B cell (primary cell): ENCODE results near the gene SIPA1. TPM values are rescaled to one million over a fixed set of nuclear protein-coding genes. Genes with fewer than 3 reads are reported as not detected.
"Not testable (repeated sequence)": the region's sequence is repeated elsewhere in the genome, so short reads cannot be mapped to it uniquely, and the experiment has no call there.

Source experiments
- ATAC-seq: fragments of 200-7000 bp; cut with Tn5 transposase; one replicate; pipeline ENCODE4 v1.10.0; 2021; ENCODE audit warnings: low read depth, mild to moderate bottlenecking, moderate number of reproducible peaks, moderate library complexity
- CTCF ChIA-PET: fragments of 350-600 bp; sonication (Branson Sonifier 250); formaldehyde crosslinking; loops from one replicate; lab custom pipeline; 2021; ENCODE audit warnings: antibody characterized with exemption, inconsistent platforms; lab: Charles Lee
- POLR2A ChIA-PET: fragments of 350-600 bp; sonication (Branson Sonifier 250); formaldehyde crosslinking; loops from one replicate; lab custom pipeline; 2021; ENCODE audit warnings: antibody characterized with exemption; lab: Charles Lee
- DNase-seq: peaks from one replicate; pipeline ENCODE4 v3.0.0; 2013
- H2AFZ ChIP-seq: 2 replicates; pipeline ENCODE4 v1.6.1; 2012; ENCODE audit warnings: mild to moderate bottlenecking, low read depth, low read length; ENCODE audit not compliant: insufficient read depth, poor library complexity, severe bottlenecking
- H3K27ac ChIP-seq, 2 donors: 1 replicate in 1 of 2; 2 replicates in 1 of 2; pipeline ENCODE4 v1.5.1; 2012 to 2013; ENCODE audit warnings: low read length in 2 of 2, mild to moderate bottlenecking in 2 of 2, moderate library complexity in 1 of 2
- H3K27me3 ChIP-seq, 4 experiments: fragments of 200-600 bp in 1 of 4; sonication (generic) in 1 of 4; replicated peaks in 1 of 4; 1 replicate in 2 of 4; 2 replicates in 2 of 4; pipeline versions ENCODE4 v1.6.1 to v1.7.0; 2013 to 2016; ENCODE audit warnings: low read length in 3 of 4, mild to moderate bottlenecking in 2 of 4, mixed read lengths in 1 of 4, moderate library complexity in 1 of 4; ENCODE audit not compliant: insufficient read depth in 4 of 4, control insufficient read depth in 3 of 4; ENCODE audit errors: control extremely low read depth in 1 of 4
- H3K36me3 ChIP-seq, 2 experiments: replicated peaks in 1 of 2; 1 replicate in 1 of 2; 2 replicates in 1 of 2; pipeline versions ENCODE4 v1.6.1 to v1.7.1; 2013; ENCODE audit warnings: low read length in 1 of 2; ENCODE audit not compliant: insufficient read depth in 2 of 2, control insufficient read depth in 1 of 2; ENCODE audit errors: control extremely low read depth in 1 of 2, extremely low read depth in 1 of 2
- H3K4me1 ChIP-seq, 2 donors: fragments of 200-600 bp in 1 of 2; sonication (generic) in 1 of 2; 1 replicate in 1 of 2; 2 replicates in 1 of 2; pipeline versions ENCODE4 v1.5.1 to v1.6.1; 2013 to 2017; ENCODE audit warnings: low read length in 2 of 2; ENCODE audit not compliant: control insufficient read depth in 2 of 2, insufficient read depth in 2 of 2
- H3K4me2 ChIP-seq: replicated peaks from 2 replicates; pipeline ENCODE3; 2012; ENCODE audit warnings: mild to moderate bottlenecking, low read depth, low read length; ENCODE audit not compliant: poor library complexity, severe bottlenecking
- H3K4me3 ChIP-seq, 5 experiments: fragments of 200-600 bp in 1 of 5; sonication (generic) in 1 of 5; 1 replicate in 3 of 5; 2 replicates in 2 of 5; pipeline versions ENCODE4 v1.5.1 to v1.7.0; 2011 to 2016; ENCODE audit warnings: low read length in 4 of 5, mild to moderate bottlenecking in 4 of 5, low read depth in 2 of 5, control low read depth in 1 of 5, moderate library complexity in 1 of 5; ENCODE audit not compliant: insufficient read depth in 1 of 5; ENCODE audit errors: control extremely low read depth in 1 of 5, extremely low read depth in 1 of 5
- H3K79me2 ChIP-seq: fragments of 200-600 bp; sonication (generic); one replicate; pipeline ENCODE4 v1.6.0; 2016; ENCODE audit warnings: low read length; ENCODE audit not compliant: control insufficient read depth, insufficient read depth
- H3K9ac ChIP-seq: fragments of 200-600 bp; sonication (generic); 2 replicates; pipeline ENCODE4 v1.6.1; 2017; ENCODE audit warnings: mild to moderate bottlenecking, low read length, moderate library complexity
- H3K9me3 ChIP-seq, 3 donors: one replicate each; pipeline versions ENCODE4 v1.6.1 to v1.7.1; 2013; ENCODE audit warnings: low read length in 2 of 3; ENCODE audit not compliant: control insufficient read depth in 2 of 3, insufficient read depth in 1 of 3; ENCODE audit errors: control extremely low read depth in 1 of 3
- H4K20me1 ChIP-seq: 2 replicates; pipeline ENCODE4 v1.6.0; 2012; ENCODE audit warnings: mild to moderate bottlenecking, low read length; ENCODE audit not compliant: insufficient read depth, control insufficient read depth, poor library complexity, severe bottlenecking
- H3K27ac Mint-ChIP-seq: one replicate; pipeline ENCODE4 v1.8.0; 2021; ENCODE audit warnings: mixed read lengths
- H3K27me3 Mint-ChIP-seq: one replicate; pipeline ENCODE4 v1.8.0; 2021; ENCODE audit warnings: mixed read lengths
- H3K4me1 Mint-ChIP-seq: one replicate; pipeline ENCODE4 v1.8.0; 2021; ENCODE audit warnings: mixed read lengths
- H3K4me3 Mint-ChIP-seq: one replicate; pipeline ENCODE4 v1.8.0; 2021; ENCODE audit warnings: mixed read lengths
- H3K9me3 Mint-ChIP-seq: one replicate; pipeline ENCODE4 v1.8.0; 2022; ENCODE audit warnings: mixed read lengths; ENCODE audit not compliant: insufficient read depth
- EZH2 ChIP-seq: IDR thresholded peaks from 2 replicates; pipeline ENCODE4 v1.6.1; 2012; ENCODE audit warnings: borderline replicate concordance, low read depth, mild to moderate bottlenecking, moderate library complexity, low read length; ENCODE audit not compliant: insufficient read depth, poor library complexity, severe bottlenecking
- WGBS: methylation state at CpG from one replicate; pipeline ENCODE4 v1.1.5; 2013; ENCODE audit warnings: missing lambda C conversion rate; ENCODE audit not compliant: insufficient coverage; 5-methylcytosine and 5-hydroxymethylcytosine counted together
- intact Hi-C: fragments of 100-400 bp; cut with micrococcal nuclease; formaldehyde crosslinking; loops from one replicate; pipeline ENCODE4 v1.10.0; 2022
- polyA plus RNA-seq: library from polyadenylated mRNA; depleted of rRNA; stranded (reverse); fragments of >200 nt; gene quantifications from 2 replicates; pipeline ENCODE4 v1.2.3, GENCODE V29; 2012
- total RNA-seq, 2 donors: library from RNA; stranded (reverse); fragments of 120-200 nt in 1 of 2; gene quantifications; 1 replicate in 1 of 2; 2 replicates in 1 of 2; pipeline versions ENCODE4 v1.2.3 to v1.2.4, GENCODE V29; 2013 to 2022
- TF ChIP-seq, protein P1 (sequence below): fragments of 200-600 bp; IDR thresholded peaks from one replicate; pipeline ENCODE4 v1.8.0; 2022; ENCODE audit warnings: antibody characterized with exemption, mild to moderate bottlenecking

SIPA1 gene
- total and polyA plus RNA-seq, 2 donors (not counting 1 experiment from before 2014, with no cell fraction given) = 314 to 448 TPM

DNA sequence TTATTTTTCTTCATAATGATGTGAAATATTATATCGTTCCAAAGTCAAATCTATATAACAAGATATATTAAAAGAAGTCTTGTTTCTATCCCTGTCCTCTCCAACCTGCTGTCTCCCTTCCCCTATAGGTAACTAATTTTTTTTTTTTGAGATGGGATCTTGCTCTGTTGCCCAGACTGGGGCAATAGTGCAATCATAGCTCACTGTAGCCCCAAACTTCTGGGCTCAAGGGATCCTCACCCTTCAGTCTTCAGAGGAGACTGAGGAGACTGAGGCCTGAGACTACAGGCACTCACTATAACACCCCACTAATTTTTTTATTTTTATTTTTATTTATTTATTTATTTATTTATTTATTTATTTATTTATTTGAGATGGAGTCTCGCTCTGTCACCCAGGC is 35.1 kb downstream of the SIPA1 start:
- no peak for TF ChIP-seq EZH2
- TF ChIP-seq, protein P1, sequence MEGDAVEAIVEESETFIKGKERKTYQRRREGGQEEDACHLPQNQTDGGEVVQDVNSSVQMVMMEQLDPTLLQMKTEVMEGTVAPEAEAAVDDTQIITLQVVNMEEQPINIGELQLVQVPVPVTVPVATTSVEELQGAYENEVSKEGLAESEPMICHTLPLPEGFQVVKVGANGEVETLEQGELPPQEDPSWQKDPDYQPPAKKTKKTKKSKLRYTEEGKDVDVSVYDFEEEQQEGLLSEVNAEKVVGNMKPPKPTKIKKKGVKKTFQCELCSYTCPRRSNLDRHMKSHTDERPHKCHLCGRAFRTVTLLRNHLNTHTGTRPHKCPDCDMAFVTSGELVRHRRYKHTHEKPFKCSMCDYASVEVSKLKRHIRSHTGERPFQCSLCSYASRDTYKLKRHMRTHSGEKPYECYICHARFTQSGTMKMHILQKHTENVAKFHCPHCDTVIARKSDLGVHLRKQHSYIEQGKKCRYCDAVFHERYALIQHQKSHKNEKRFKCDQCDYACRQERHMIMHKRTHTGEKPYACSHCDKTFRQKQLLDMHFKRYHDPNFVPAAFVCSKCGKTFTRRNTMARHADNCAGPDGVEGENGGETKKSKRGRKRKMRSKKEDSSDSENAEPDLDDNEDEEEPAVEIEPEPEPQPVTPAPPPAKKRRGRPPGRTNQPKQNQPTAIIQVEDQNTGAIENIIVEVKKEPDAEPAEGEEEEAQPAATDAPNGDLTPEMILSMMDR = no peak
- H3K4me1 Mint-ChIP-seq = no peaks in the 10 kb centered on the region
- no peaks in the 10 kb centered on the region for H3K9me3 Mint-ChIP-seq
- Histone ChIP-seq H3K36me3 (no peaks in the 10 kb centered on the region), H3K27me3 (no peaks in the 10 kb centered on the region), H2AFZ (no peak overlapping the region), H3K4me2 (no peak overlapping the region), H4K20me1 (no peaks in the 10 kb centered on the region), H3K9me3 (no peaks in the 10 kb centered on the region), H3K4me1 (no peaks in the 10 kb centered on the region), H3K79me2 (peaks cover 13% of the 10 kb centered on the region), H3K27ac (no peak overlapping the region), H3K4me3 (no peak overlapping the region), H3K9ac (no peak overlapping the region)
- no peak overlapping the region for H3K27ac Mint-ChIP-seq
- intact Hi-C loops = no loop called here
- no peaks in the 10 kb centered on the region for H3K27me3 Mint-ChIP-seq
- no CpG with 5 or more reads among the region's 2 CpGs for WGBS
- DNase-seq (no peak), ATAC-seq (no peak)
- CTCF ChIA-PET = no interaction called here
- POLR2A ChIA-PET = no interaction called here
- H3K4me3 Mint-ChIP-seq = no peak overlapping the region

DNA sequence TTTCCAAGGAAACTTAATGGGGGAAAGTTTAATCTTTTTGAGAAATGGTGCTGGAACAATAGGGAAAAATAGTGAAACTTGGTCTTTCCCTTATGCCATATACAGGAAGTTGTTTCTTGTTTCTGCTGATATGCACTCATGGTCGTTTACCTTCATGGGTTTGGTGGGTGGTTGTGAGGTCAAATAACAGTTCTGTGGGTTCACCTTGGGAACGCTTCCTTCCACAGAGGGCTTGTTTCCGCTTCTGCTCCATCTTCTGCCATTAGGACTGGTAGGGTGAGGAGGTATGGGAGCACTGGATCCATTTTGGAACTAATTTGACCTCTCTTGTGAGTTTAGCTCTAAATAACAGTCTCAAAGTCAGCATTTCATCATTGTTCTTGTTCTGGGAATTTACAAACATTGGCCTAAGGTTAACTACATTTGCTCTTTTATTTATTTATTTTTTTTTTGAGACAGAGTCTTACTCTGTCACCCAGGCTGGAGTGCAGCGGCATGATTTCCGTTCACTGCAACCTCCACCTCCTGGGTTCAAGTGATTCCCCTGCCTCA is 42.4 kb downstream of the SIPA1 start:
- TF ChIP-seq, protein P1 = no peak
- no peak for TF ChIP-seq EZH2
- intact Hi-C loops = no loop called here
- Histone ChIP-seq H2AFZ (no peak overlapping the region), H3K27me3 (no peaks in the 10 kb centered on the region), H3K9me3 (no peaks in the 10 kb centered on the region), H3K9ac (no peak overlapping the region), H3K27ac (no peak overlapping the region), H3K79me2 (no peaks in the 10 kb centered on the region), H3K4me1 (no peaks in the 10 kb centered on the region), H3K4me3 (no peak overlapping the region), H3K4me2 (no peak overlapping the region), H3K36me3 (no peaks in the 10 kb centered on the region), H4K20me1 (no peaks in the 10 kb centered on the region)
- no peak overlapping the region for H3K4me3 Mint-ChIP-seq
- WGBS = 93% methylated on average over 3 of the region's 5 CpGs
- peaks cover 4% of the 10 kb centered on the region for H3K27me3 Mint-ChIP-seq
- ChIA-PET CTCF (interaction anchor here (0.7 kb wide), 1 partner anchor 170 kb away, joined by 3 read pairs; no protein-coding TSS in a partner anchor), POLR2A (interaction anchor here (0.5 kb wide), 1 partner anchor 8 kb away, joined by 5 read pairs; no protein-coding TSS in a partner anchor)
- ATAC-seq (no peak), DNase-seq (no peak)
- H3K9me3 Mint-ChIP-seq = no peaks in the 10 kb centered on the region
- H3K4me1 Mint-ChIP-seq = no peaks in the 10 kb centered on the region
- no peak overlapping the region for H3K27ac Mint-ChIP-seq

DNA sequence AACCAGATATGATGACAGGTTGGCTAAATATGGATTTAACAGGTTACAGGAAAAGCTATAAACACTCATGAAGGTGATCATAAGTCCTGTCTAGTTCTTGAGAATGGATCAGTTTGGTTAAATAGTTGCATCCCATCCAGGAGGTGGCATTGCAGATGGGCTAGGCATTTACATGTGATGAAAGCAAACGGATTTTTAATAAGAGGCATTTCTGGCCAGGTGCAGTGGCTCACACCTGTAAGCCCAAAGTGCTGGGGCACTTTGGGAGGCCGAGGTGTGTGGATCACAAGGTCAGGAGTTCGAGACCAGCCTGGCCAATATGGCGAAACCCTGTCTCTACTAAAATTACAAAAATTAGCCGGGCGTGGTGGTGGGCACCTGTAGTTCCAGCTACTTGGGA is 45.6 kb downstream of the SIPA1 start:
- H3K4me1 ChIP-seq, DNase-seq, H3K36me3 ChIP-seq, H3K4me3 Mint-ChIP-seq, H3K27me3 ChIP-seq, H2AFZ ChIP-seq, H3K27ac ChIP-seq, H3K27ac Mint-ChIP-seq, H3K9me3 Mint-ChIP-seq, ATAC-seq, H3K4me2 ChIP-seq, intact Hi-C loops, H3K27me3 Mint-ChIP-seq, H3K79me2 ChIP-seq, H3K9me3 ChIP-seq, H3K9ac ChIP-seq, H3K4me3 ChIP-seq, H4K20me1 ChIP-seq, H3K4me1 Mint-ChIP-seq: not testable (repeated sequence)
- 90% methylated on average over 4 of the region's 6 CpGs for WGBS
- ChIA-PET CTCF (interaction anchor here (0.6 kb wide), 2 partner anchors 17 to 221 kb away, joined by 3 read pairs; no protein-coding TSS in a partner anchor), POLR2A (interaction anchor here (0.6 kb wide), 1 partner anchor 129 kb away, joined by 3 read pairs; no protein-coding TSS in a partner anchor)
